Fibroblast of pulmonary artery (primary cell): ENCODE results near the gene GHITM.
"Not testable (repeated sequence)": the region's sequence is repeated elsewhere in the genome, so short reads cannot be mapped to it uniquely, and the experiment has no call there.

Experiments
- DNase-seq: peaks from one replicate; pipeline ENCODE4 v3.0.0-alpha.2; 2010; ENCODE audit warnings: low read depth
- H3K4me3 ChIP-seq: replicated peaks from 2 replicates; pipeline ENCODE4 v1.5.1; 2011; ENCODE audit warnings: low read depth, mild to moderate bottlenecking, control low read depth, low read length, moderate library complexity
- TF ChIP-seq, protein P1 (sequence below): IDR thresholded peaks from 2 replicates; pipeline ENCODE4 v1.5.1; 2011; ENCODE audit warnings: mild to moderate bottlenecking, control low read depth, low read length, inconsistent platforms; ENCODE audit errors: missing control alignments

Gene GHITM, protein sequence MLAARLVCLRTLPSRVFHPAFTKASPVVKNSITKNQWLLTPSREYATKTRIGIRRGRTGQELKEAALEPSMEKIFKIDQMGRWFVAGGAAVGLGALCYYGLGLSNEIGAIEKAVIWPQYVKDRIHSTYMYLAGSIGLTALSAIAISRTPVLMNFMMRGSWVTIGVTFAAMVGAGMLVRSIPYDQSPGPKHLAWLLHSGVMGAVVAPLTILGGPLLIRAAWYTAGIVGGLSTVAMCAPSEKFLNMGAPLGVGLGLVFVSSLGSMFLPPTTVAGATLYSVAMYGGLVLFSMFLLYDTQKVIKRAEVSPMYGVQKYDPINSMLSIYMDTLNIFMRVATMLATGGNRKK

DNA sequence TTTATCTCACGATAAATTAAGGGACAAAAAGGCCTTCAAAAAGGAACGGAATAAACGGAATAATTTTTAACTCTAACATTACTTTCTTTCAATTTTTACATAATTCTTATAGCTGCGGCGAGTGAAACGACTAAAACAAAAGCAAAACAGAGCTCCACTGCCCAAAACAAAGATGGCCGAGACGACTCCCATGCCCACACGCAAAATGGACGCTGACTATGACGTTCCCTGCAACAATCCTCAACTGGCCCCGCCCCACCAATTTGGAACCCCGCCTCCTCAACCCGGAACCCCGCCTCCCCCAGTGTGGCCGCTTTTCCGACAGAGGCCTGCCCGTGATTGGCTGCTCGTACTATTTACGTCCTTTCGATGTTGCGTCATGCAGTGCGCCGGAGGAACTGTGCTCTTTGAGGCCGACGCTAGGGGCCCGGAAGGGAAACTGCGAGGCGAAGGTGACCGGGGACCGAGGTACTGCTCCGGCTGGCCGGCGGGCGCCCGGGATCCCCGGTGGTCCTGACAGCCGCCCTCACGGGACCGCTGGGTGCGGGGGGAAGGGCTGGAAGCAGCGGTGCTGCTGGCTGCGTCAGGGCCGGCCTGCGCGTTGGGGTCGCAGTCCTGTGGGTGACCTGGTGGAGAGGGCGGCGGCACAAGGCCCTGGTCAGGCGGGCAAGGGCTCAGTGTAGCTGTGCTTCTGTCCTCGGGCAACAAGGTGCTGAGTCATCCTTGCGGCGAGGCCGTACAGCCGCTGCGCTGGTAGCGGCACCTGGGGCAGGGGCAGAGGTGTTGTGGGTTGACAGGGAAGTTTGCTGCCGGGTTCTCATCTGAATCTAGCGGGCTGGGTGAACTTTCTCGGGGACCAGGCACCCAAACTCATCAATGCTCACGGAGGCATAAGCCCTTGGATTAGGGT lies at the start of gene GHITM:
GHITM (plus strand) TSS at position 384 of the 910 bp plus-strand sequence. CDS start 1,992 bp downstream, outside the sequence.
- DNase-seq: peak; percentile 99
- peak within 1 kb of the TSS; percentile 98 for H3K4me3 ChIP-seq
- TF ChIP-seq, protein P1, sequence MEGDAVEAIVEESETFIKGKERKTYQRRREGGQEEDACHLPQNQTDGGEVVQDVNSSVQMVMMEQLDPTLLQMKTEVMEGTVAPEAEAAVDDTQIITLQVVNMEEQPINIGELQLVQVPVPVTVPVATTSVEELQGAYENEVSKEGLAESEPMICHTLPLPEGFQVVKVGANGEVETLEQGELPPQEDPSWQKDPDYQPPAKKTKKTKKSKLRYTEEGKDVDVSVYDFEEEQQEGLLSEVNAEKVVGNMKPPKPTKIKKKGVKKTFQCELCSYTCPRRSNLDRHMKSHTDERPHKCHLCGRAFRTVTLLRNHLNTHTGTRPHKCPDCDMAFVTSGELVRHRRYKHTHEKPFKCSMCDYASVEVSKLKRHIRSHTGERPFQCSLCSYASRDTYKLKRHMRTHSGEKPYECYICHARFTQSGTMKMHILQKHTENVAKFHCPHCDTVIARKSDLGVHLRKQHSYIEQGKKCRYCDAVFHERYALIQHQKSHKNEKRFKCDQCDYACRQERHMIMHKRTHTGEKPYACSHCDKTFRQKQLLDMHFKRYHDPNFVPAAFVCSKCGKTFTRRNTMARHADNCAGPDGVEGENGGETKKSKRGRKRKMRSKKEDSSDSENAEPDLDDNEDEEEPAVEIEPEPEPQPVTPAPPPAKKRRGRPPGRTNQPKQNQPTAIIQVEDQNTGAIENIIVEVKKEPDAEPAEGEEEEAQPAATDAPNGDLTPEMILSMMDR: peak; percentile 24

- H3K4me3 ChIP-seq: no peak overlapping the region
- TF ChIP-seq, protein P1: no peak
- peak; percentile 72 for DNase-seq
Observed at GRCh38 chr10:84095811-84096497, 43.4 kb upstream of the GHITM start.

DNA sequence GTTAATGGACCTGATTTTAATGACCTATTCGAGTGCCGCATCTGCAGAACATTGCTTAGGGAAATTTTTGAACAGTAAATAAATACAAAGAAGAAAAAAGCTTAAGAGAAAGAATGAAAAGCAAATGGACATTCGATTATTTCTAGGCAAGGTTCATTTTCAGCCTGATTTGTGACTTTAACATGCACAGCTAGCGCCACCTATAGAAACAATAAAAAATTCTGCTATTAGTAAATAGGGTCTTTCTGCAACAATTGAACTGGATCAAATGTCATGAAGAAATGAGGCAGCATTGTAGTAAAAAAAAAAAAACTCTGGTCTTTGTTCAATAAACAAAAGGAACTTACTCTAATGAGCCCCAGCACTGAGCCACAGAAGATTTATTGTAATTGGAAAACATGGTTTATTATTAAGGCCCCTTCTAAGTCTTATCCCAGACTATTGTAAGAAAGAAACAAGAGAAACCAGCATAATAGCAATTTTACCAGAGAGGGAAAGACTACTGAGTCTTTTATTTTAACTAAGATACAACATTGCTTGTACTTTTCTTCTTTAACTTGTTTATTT lies 41.4 kb upstream of the GHITM start:
- TF ChIP-seq, protein P1: peak; percentile 67
- peak; percentile 53 for DNase-seq

DNA sequence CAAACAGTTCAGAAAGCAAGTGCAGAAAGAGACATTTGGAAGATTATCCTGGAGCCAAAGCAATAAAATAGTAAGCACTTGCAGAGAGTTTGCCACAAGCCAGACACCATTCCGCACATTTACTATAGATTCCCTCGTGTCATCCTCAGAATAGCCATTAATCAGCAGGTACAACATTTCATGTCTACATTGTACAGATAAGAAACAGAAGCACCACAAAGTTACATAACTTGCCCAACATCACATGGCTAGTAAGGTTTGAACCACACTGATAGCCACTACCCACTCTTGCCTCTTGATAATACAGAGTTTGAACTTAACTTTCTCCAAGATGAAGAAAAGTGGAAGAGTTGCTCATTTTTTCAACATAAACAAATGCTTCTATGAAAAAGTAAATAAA lies 40.6 kb upstream of the GHITM start:
- no peak overlapping the region for H3K4me3 ChIP-seq
- TF ChIP-seq, protein P1: no peak
- no peak for DNase-seq

More for the DNA sequence above, 41.4 kb upstream of the GHITM start:
- no peak overlapping the region for H3K4me3 ChIP-seq

DNA sequence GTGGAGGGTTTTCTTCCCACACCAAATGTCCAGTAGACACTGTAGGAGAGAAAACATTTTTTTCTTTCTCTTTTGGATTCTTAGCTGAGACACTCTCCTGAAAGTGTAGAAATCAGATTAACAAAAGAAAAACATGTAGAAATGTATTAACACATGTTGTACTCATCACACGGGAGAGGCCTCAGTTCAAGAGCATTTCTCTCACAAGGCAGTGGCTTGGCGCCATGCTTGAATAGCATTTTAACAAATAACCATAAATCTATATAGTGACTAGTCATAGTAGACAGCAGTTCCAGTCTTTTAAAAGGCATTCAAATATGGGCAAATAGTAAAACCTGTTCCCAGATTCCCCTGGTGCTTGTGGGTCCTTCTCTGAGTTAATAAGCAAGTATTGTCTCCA lies 38.3 kb upstream of the GHITM start:
- DNase-seq: no peak
- no peak overlapping the region for H3K4me3 ChIP-seq
- TF ChIP-seq, protein P1: no peak

- DNase-seq: no peak
- no peak overlapping the region for H3K4me3 ChIP-seq
- TF ChIP-seq, protein P1: no peak
Observed at GRCh38 chr10:84108797-84109196, 30.5 kb upstream of the GHITM start.

DNA sequence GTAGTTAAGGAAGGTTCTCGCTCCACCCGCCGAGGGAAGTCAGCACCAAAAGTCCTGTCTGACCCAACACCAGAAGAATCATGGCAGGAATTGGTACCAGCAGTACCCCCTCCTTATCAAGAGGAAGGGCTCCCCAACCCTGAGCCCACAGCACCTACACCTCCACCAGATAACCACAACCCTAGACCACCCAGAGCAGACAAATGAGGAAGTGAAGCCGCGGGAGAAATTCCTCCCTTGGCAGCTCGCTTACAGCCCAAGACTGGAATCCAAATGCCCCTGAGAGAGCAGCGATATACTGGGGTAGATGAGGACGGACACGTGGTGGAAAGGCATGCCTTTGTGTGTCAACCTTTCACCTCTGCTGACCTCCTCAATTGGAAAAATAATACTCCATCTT lies 29.5 kb upstream of the GHITM start:
- not testable (repeated sequence) for DNase-seq, H3K4me3 ChIP-seq

- DNase-seq, H3K4me3 ChIP-seq: not testable (repeated sequence)
Observed at GRCh38 chr10:84113468-84113867, 25.8 kb upstream of the GHITM start.
